A673 (cell line): Measurements from ENCODE around the gene LCK. TPM values are rescaled to one million over a fixed set of nuclear protein-coding genes. Genes with fewer than 3 reads are reported as not detected.
"Not testable (repeated sequence)": the region's sequence is repeated elsewhere in the genome, so short reads cannot be mapped to it uniquely, and the experiment has no call there.

Source experiments
- BruUV-seq: library from RNA; stranded (reverse); fragments of 400-500 nt; replicated peaks from 2 replicates; lab custom pipeline; 2021; lab: Mats Ljungman, UMichigan
- CTCF ChIA-PET: fragments of 300-600 bp; sonication (Branson Sonifier 250); formaldehyde crosslinking; loops from one replicate; lab custom pipeline; 2022; ENCODE audit warnings: antibody characterized with exemption; lab: Charles Lee
- POLR2A ChIA-PET: fragments of 300-600 bp; sonication (Branson Sonifier 250); formaldehyde crosslinking; loops from one replicate; lab custom pipeline; 2022; ENCODE audit warnings: antibody characterized with exemption; ENCODE audit not compliant: low non-redundant PET; lab: Charles Lee
- DNase-seq: peaks from one replicate; pipeline ENCODE4 v3.0.0-alpha.2; 2015; ENCODE audit warnings: low spot score
- H3K27ac ChIP-seq: fragments of 200-600 bp; sonication (generic); 2 replicates; pipeline ENCODE4 v1.5.1; 2016; ENCODE audit warnings: mixed run types, low read depth, mild to moderate bottlenecking, mixed read lengths, antibody characterized with exemption, low read length; ENCODE audit not compliant: poor library complexity, severe bottlenecking
- H3K27me3 ChIP-seq: fragments of 200-600 bp; sonication (generic); replicated peaks from 2 replicates; pipeline ENCODE4 v1.6.1; 2017; ENCODE audit warnings: mixed run types, low read depth, mild to moderate bottlenecking, mixed read lengths, antibody characterized with exemption, low read length; ENCODE audit not compliant: insufficient read depth, poor library complexity
- H3K36me3 ChIP-seq: fragments of 200-600 bp; sonication (generic); 2 replicates; pipeline ENCODE4 v1.6.1; 2016; ENCODE audit warnings: mixed run types, mild to moderate bottlenecking, mixed read lengths, antibody characterized with exemption, low read length; ENCODE audit not compliant: insufficient read depth, poor library complexity, severe bottlenecking
- H3K4me1 ChIP-seq: fragments of 200-600 bp; sonication (generic); 2 replicates; pipeline ENCODE4 v1.6.1; 2017; ENCODE audit warnings: mixed run types, mild to moderate bottlenecking, mixed read lengths, antibody characterized with exemption, low read length; ENCODE audit not compliant: insufficient read depth, poor library complexity, severe bottlenecking
- H3K4me3 ChIP-seq: fragments of 200-600 bp; sonication (generic); 2 replicates; pipeline ENCODE4 v1.5.1; 2016; ENCODE audit warnings: low read depth, mixed run types, mild to moderate bottlenecking, mixed read lengths, low read length; ENCODE audit not compliant: poor library complexity, severe bottlenecking
- H3K9me3 ChIP-seq: fragments of 200-600 bp; sonication (generic); 2 replicates; pipeline ENCODE4 v1.6.1; 2016; ENCODE audit warnings: mixed run types, low read depth, mild to moderate bottlenecking, mixed read lengths, antibody characterized with exemption, low read length; ENCODE audit not compliant: poor library complexity, severe bottlenecking
- CTCF ChIP-seq: fragments of 300-800, 200-600 bp; sonication (generic); conservative IDR thresholded peaks from 2 replicates; pipeline ENCODE4 v1.5.1; 2017; ENCODE audit warnings: low read depth, mild to moderate bottlenecking, antibody characterized with exemption, low read length, moderate library complexity, mixed read lengths
- EZH2 ChIP-seq: fragments of 200-600 bp; sonication (generic); IDR thresholded peaks from 2 replicates; pipeline ENCODE4 v1.6.1; 2017; ENCODE audit warnings: borderline replicate concordance, low read depth, mild to moderate bottlenecking, mixed read lengths, antibody characterized with exemption, low read length; ENCODE audit not compliant: poor library complexity, severe bottlenecking
- intact Hi-C: fragments of 100-400 bp; cut with micrococcal nuclease; formaldehyde crosslinking; loops from one replicate; pipeline ENCODE4 v1.10.0; 2022; ENCODE audit not compliant: unreplicated experiment
- total RNA-seq: library from RNA; stranded (reverse); gene quantifications from 2 replicates; pipeline ENCODE4 v1.2.3, GENCODE V29; 2021

The LCK gene
- total RNA-seq, 1 experiment from 2014 or later: not detected

DNA sequence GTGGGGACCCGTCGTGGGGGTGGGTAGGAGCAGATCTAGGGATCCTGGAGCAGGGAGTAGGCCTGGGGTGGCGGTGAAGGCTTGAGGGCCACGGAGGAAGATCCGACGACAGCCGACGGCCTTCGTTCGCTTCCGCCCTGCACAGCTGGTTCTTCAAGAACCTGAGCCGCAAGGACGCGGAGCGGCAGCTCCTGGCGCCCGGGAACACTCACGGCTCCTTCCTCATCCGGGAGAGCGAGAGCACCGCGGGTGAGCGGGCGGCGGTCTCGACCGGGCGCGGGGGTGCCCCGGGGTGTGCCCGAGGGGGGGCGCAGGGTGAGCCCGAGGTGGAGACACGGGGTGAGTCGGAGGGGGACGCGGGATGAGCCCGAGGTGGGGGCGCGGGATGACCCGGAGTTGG lies 24.4 kb downstream of the LCK start:
- Histone ChIP-seq H3K4me1 (no peaks in the 10 kb centered on the region), H3K9me3 (no peaks in the 10 kb centered on the region), H3K4me3 (no peak overlapping the region), H3K27ac (no peak overlapping the region), H3K36me3 (no peaks in the 10 kb centered on the region), H3K27me3 (no peaks in the 10 kb centered on the region)
- intact Hi-C loops: no loop called here
- TF ChIP-seq CTCF (no peak), EZH2 (no peak)
- no peak for DNase-seq
- POLR2A ChIA-PET: no interaction called here
- BruUV-seq: no TSS peak
- CTCF ChIA-PET: no interaction called here

GRCh38 chr1:32276032-32276782 lies 25.1 kb downstream of the LCK start:
- intact Hi-C loops: no loop called here
- TF ChIP-seq EZH2 (no peak), CTCF (no peak)
- ChIA-PET POLR2A (no interaction called here), CTCF (no interaction called here)
- H3K4me1 ChIP-seq: no peaks in the 10 kb centered on the region
- BruUV-seq: no TSS peak
- no peak overlapping the region for H3K27ac ChIP-seq
- no peak overlapping the region for H3K4me3 ChIP-seq
- H3K36me3 ChIP-seq: no peaks in the 10 kb centered on the region
- no peak for DNase-seq
- no peaks in the 10 kb centered on the region for H3K27me3 ChIP-seq
- no peaks in the 10 kb centered on the region for H3K9me3 ChIP-seq

DNA sequence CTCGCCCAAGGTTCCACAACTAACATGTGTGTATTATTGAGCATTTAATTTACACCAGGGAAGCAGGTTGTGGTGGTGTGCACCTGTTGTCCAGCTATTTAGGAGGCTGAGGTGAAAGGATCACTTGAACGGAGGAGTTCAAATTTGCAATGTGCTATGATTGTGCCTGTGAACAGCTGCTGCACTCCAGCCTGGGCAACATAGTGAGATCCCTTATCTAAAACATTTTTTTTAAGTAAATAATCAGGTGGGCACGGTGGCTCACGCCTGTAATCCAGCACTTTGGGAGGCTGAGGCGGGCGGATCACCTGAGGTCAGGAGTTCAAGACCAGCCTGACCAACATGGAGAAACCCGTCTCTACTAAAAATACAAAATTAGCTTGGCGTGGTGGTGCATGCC lies 33.7 kb downstream of the LCK start:
- H3K27me3 ChIP-seq, intact Hi-C loops, POLR2A ChIA-PET, H3K9me3 ChIP-seq, H3K4me1 ChIP-seq, DNase-seq, H3K27ac ChIP-seq, BruUV-seq, H3K4me3 ChIP-seq, H3K36me3 ChIP-seq, CTCF ChIA-PET: not testable (repeated sequence)

DNA sequence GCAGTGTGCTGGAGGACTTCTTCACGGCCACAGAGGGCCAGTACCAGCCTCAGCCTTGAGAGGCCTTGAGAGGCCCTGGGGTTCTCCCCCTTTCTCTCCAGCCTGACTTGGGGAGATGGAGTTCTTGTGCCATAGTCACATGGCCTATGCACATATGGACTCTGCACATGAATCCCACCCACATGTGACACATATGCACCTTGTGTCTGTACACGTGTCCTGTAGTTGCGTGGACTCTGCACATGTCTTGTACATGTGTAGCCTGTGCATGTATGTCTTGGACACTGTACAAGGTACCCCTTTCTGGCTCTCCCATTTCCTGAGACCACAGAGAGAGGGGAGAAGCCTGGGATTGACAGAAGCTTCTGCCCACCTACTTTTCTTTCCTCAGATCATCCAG lies 34.6 kb downstream of the LCK start:
- H3K4me3 ChIP-seq: no peak overlapping the region
- no TSS peak for BruUV-seq
- H3K4me1 ChIP-seq: peaks cover 8% of the 10 kb centered on the region
- H3K27ac ChIP-seq: no peak overlapping the region
- no peak for TF ChIP-seq CTCF
- TF ChIP-seq EZH2: no peak
- H3K9me3 ChIP-seq: no peaks in the 10 kb centered on the region
- ChIA-PET POLR2A (no interaction called here), CTCF (no interaction called here)
- intact Hi-C loops: no loop called here
- no peaks in the 10 kb centered on the region for H3K27me3 ChIP-seq
- no peaks in the 10 kb centered on the region for H3K36me3 ChIP-seq
- DNase-seq: no peak
